Prostate gland (tissue), 2 donors: ENCODE data around the gene SNX17. TPM values are rescaled to one million over a fixed set of nuclear protein-coding genes. Genes with fewer than 3 reads are reported as not detected.

Source experiments
- DNase-seq: peaks from one replicate; pipeline ENCODE4 v3.0.0-alpha.2; 2019; ENCODE audit warnings: low spot score
- H3K27ac ChIP-seq, 2 donors: fragments of 200-600 bp; sonication (generic); 2 replicates each; pipeline ENCODE4 v1.5.1; 2017 to 2019
- H3K27me3 ChIP-seq: fragments of 200-600 bp; sonication (generic); replicated peaks from 2 replicates; pipeline ENCODE4 v1.5.1; 2019; ENCODE audit not compliant: insufficient read depth
- H3K36me3 ChIP-seq, 2 donors: fragments of 200-600 bp; sonication (generic); 1 replicate in 1 of 2; 2 replicates in 1 of 2; pipeline versions ENCODE4 v1.5.1 to v1.8.1; 2017 to 2019
- H3K4me1 ChIP-seq: fragments of 200-600 bp; sonication (generic); replicated peaks from 2 replicates; pipeline ENCODE4 v1.5.1; 2019
- H3K4me3 ChIP-seq, 2 donors: fragments of 200-600 bp; sonication (generic); 2 replicates each; pipeline ENCODE4 v1.5.1; 2017 to 2019
- H3K9me3 ChIP-seq: fragments of 200-600 bp; sonication (generic); 2 replicates; pipeline ENCODE4 v1.5.1; 2017
- CTCF ChIP-seq, 4 experiments: fragments of 200-600 bp in 2 of 4; fragments of 450-650 bp in 2 of 4; sonication (generic) in 2 of 4; IDR thresholded peaks; 1 replicate in 3 of 4; 2 replicates in 1 of 4; pipeline ENCODE4 v1.5.1; 2016 to 2019; ENCODE audit warnings: antibody characterized with exemption in 4 of 4, mild to moderate bottlenecking in 2 of 4, moderate library complexity in 2 of 4
- POLR2A ChIP-seq: fragments of 450-650 bp; IDR thresholded peaks from one replicate; pipeline ENCODE4 v1.6.1; 2016; ENCODE audit warnings: antibody characterized with exemption, mild to moderate bottlenecking
- POLR2AphosphoS5 ChIP-seq: sonication (generic); formaldehyde crosslinking; IDR thresholded peaks from one replicate; pipeline ENCODE4 v1.6.1; 2017; ENCODE audit warnings: antibody characterized with exemption
- WGBS: methylation state at CpG from one replicate; pipeline ENCODE4 v1.1.5; 2018; 5-methylcytosine and 5-hydroxymethylcytosine counted together
- intact Hi-C: fragments of 100-400 bp; cut with DNase I; formaldehyde crosslinking; loops from one replicate; pipeline ENCODE4 v1.14.2; 2022
- total RNA-seq, 2 donors: library from RNA; depleted of rRNA; stranded (reverse); fragments of >200 nt; gene quantifications; one replicate each; pipeline ENCODE4 v1.1.0, GENCODE V29; 2016

The SNX17 gene
- total RNA-seq, 2 donors from 2014 or later: 127 to 134 TPM

GRCh38 chr2:27400348-27401135 lies 30.1 kb downstream of the SNX17 start:
- no peak overlapping the region for H3K4me3 ChIP-seq
- TF ChIP-seq CTCF (IDR thresholded peaks at IDR 0.05) (no peak), POLR2A (no peak), POLR2AphosphoS5 (no peak)
- H3K27ac ChIP-seq: no peak overlapping the region
- intact Hi-C loops: no loop called here
- H3K9me3 ChIP-seq: no peaks in the 10 kb centered on the region
- H3K27me3 ChIP-seq: no peaks in the 10 kb centered on the region
- 99% methylated on average over 2 of the region's 2 CpGs for WGBS
- no peaks in the 10 kb centered on the region for H3K4me1 ChIP-seq
- DNase-seq: no peak
- no peaks in the 10 kb centered on the region for H3K36me3 ChIP-seq

- peak; percentile 10 for DNase-seq
- Histone ChIP-seq H3K4me3 (peak overlapping the region in 1 of 2 donors; percentile 76), H3K27ac (no peak overlapping the region), H3K36me3 (no peaks in the 10 kb centered on the region), H3K9me3 (no peaks in the 10 kb centered on the region), H3K4me1 (no peaks in the 10 kb centered on the region), H3K27me3 (no peaks in the 10 kb centered on the region)
- intact Hi-C loops: loop anchor here (2.0 kb wide), 1 partner anchor 21 kb away; the partner anchor contains the start of gene NRBP1
- TF ChIP-seq POLR2A (no peak), POLR2AphosphoS5 (no peak), CTCF (IDR thresholded peaks at IDR 0.05) (peak in 3 of 4 experiments; percentile 41 to 63 (median 57))
- 51% methylated on average over 16 of the region's 16 CpGs for WGBS
Observed at GRCh38 chr2:27407798-27408491, 37.5 kb downstream of the SNX17 start.

- Histone ChIP-seq H3K4me3 (peak overlapping the region; percentile 76 to 97), H3K27me3 (no peaks in the 10 kb centered on the region), H3K9me3 (no peaks in the 10 kb centered on the region), H3K36me3 (no peaks in the 10 kb centered on the region), H3K27ac (peak overlapping the region; percentile 76 to 81), H3K4me1 (no peaks in the 10 kb centered on the region)
- intact Hi-C loops: loop anchor here (2.0 kb wide), 1 partner anchor 20 kb away; the partner anchor contains the start of gene NRBP1
- no peak for TF ChIP-seq POLR2AphosphoS5
- TF ChIP-seq CTCF (IDR thresholded peaks at IDR 0.05): no peak
- TF ChIP-seq POLR2A: no peak
- DNase-seq: no peak
- WGBS: under 1% methylated on average over 33 of the region's 33 CpGs
Observed at GRCh38 chr2:27408601-27409320, 38.3 kb downstream of the SNX17 start.

- TF ChIP-seq POLR2AphosphoS5 (peak; percentile 87), POLR2A (peak; percentile 59), CTCF (IDR thresholded peaks at IDR 0.05) (peak in 2 of 4 experiments; percentile 17 to 23)
- WGBS: under 1% methylated on average over 47 of the region's 82 CpGs
Observed at GRCh38 chr2:27409321-27410073, 39.1 kb downstream of the SNX17 start, which contains the start of gene PPM1G. Gene PPM1G, minus strand, starts transcription at chr2:27409591. Its CDS starts 169 bp downstream, at chr2:27409422.

More at GRCh38 chr2:27409321-27410073, 39.1 kb downstream of the SNX17 start, which contains the start of gene PPM1G:
- intact Hi-C loops: loop anchor here (2.0 kb wide), 1 partner anchor 19 kb away; the partner anchor contains the start of gene NRBP1
- Histone ChIP-seq H3K9me3 (no peaks in the 10 kb centered on the region), H3K4me3 (peak within 1 kb of the TSS; percentile 76 to 97), H3K27me3 (no peaks in the 10 kb centered on the region), H3K27ac (peak within 1 kb of the TSS; percentile 76 to 81), H3K36me3 (no peaks in the 10 kb centered on the region), H3K4me1 (no peaks in the 10 kb centered on the region)
- DNase-seq: peak; percentile 95
